GM18505 (cell line): Measurements from ENCODE around the gene C1RL.
"Not testable (repeated sequence)": the region's sequence is repeated elsewhere in the genome, so short reads cannot be mapped to it uniquely, and the experiment has no call there.

ENCODE experiments used
- ATAC-seq: cut with Tn5 transposase; IDR thresholded peaks from one replicate; pipeline ENCODE4 v1.9.1; 2021; ENCODE audit not compliant: unreplicated experiment
- POLR2A ChIP-seq: IDR thresholded peaks from 4 replicates; pipeline ENCODE4 v1.6.1; 2011; ENCODE audit warnings: borderline replicate concordance; ENCODE audit not compliant: insufficient read depth, insufficient read length; ENCODE audit errors: extremely low read depth

C1RL gene

GRCh38 chr12:7067096-7067495, 41.9 kb downstream of the C1RL start:
- no peak for ATAC-seq
- TF ChIP-seq POLR2A: no peak

DNA sequence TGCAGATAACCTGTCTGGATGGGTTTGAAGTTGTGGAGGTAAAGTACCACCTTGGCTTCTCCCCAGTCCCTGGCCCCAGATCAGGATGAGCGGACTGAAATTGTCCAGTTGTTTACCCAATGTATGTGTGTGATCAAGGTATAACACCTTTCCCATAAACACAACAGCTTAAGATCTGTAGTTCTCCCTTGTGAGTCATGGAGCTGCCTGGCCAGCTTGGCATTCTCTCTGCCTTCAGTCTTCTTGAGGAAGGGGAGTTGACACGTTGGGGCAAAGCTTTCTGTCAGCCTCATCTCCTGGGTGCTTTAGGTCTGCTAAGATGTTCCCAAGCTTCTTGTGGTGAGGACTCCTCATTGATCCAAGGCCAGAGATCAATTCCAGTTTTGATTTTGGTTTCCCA, 42.4 kb downstream of the C1RL start:
- ATAC-seq: no peak
- no peak for TF ChIP-seq POLR2A

- no peak for TF ChIP-seq POLR2A
- ATAC-seq: no peak
These were observed 43.9 kb downstream of the C1RL start for GRCh38 chr12:7065073-7065623.

- ATAC-seq: no peak
These were observed 44.5 kb downstream of the C1RL start for GRCh38 chr12:7064516-7064915.

DNA sequence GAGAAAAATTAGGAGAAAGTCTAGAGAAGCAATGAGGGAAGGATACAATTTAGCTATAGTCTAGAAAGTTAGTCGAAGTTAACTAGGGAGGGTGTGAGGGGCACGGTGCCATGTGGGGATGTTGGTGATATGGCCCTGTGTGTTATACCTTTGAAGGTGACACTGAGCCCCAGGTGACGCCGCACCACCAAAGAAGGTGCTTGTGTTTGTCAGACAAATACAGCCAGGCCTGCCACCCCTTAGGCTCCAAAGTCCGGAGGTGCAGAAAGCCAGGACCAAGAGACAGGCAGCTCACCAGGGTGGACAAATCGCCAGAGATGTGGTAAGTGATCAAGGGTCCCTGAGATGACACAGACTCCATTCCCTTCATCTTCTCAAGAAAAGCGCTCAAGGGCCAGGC, 47.4 kb downstream of the C1RL start:
- no peak for ATAC-seq
- TF ChIP-seq POLR2A: no peak

More at GRCh38 chr12:7064516-7064915, 44.5 kb downstream of the C1RL start:
- TF ChIP-seq POLR2A: no peak

GRCh38 chr12:7061138-7061537, 47.9 kb downstream of the C1RL start:
- no peak for ATAC-seq
- TF ChIP-seq POLR2A: no peak

DNA sequence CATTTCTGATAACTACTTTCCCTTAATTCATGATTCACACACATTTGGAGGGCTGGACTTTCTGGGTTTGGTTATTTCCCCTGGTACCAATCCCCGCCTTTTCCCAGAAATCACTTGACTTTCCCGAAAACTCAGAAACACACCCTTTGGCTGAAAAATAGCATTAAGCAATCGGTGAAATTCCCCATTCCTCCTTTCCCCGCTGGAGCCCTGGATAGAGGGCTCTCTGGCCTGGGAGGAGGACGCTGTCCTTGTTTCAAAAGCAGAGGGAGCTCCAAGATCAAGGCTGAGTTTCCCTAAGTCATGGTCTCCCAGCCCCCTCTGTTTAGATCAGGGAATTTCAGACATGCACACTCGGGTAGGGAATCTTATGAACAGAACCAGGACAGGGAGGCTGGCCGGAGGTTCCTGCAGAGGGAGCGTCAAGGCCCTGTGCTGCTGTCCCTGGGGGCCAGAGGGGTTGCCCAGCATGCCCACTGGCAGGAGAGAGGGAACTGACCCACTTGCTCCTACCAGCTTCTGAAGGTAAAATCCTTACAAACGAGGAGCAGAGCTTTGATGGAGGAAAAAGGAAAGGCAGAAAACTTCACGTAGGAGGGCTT, 48.6 kb downstream of the C1RL start, which contains the start of gene C1S:
Gene C1S, plus strand, starts transcription at position 366 of the 602 bp plus-strand sequence. CDS start 1,195 bp downstream, outside the sequence.
- ATAC-seq: no peak
- TF ChIP-seq POLR2A: no peak

GRCh38 chr12:7059780-7060179, 49.2 kb downstream of the C1RL start:
- ATAC-seq: no peak
- TF ChIP-seq POLR2A: no peak

GRCh38 chr12:7058850-7059395, 50.1 kb downstream of the C1RL start:
- TF ChIP-seq POLR2A: no peak
- ATAC-seq: no peak

- no peak for TF ChIP-seq POLR2A
- no peak for ATAC-seq
These were observed 50.7 kb downstream of the C1RL start for GRCh38 chr12:7058163-7058845.

- ATAC-seq: not testable (repeated sequence)
These were observed 53.3 kb downstream of the C1RL start for GRCh38 chr12:7055736-7056135.

GRCh38 chr12:7054925-7055324, 54.1 kb downstream of the C1RL start:
- no peak for TF ChIP-seq POLR2A
- ATAC-seq: no peak

DNA sequence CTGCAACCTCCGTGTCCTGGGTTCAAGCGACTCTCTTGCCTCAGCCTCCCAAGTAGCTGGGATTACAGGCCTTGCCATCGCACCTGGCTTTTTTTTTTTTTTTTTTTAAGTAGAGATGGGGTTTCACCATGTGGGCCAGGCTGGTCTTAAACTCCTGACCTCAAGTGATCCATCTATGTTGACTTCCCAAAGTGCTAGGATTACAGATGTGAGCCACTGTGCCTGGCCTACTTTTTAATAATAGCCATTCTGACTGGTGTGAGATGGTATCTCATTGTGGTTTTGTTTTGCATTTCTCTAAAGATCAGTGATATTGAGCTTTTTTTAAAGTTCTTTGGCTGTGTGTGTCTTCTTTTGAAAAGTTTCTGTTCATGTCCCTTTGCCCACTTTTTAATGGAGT, 59.0 kb downstream of the C1RL start:
- not testable (repeated sequence) for ATAC-seq

DNA sequence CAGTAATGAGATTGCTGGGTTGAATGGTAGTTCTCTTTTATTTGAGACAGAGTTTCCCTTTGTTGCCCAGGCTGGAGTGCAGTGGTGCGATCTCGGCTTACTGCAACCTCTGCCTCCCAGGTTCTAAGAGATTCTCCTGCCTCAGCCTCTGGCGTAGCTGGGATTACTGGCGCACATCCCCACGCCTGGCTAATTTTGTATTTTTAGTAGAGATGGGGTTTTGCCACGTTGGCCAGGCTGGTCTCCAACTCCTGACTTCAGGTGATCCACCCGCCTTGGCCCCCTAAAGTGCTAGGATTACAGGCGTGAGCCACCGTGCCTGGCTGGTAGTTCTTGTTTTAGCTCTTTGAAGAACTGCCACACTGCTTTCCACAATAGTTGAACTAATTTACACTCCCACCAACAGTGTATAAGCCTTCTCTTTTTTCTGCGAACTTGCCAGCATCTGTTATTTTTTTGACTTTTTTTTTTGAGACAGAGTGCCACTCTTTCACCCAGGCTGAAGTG, 59.5 kb downstream of the C1RL start:
- not testable (repeated sequence) for ATAC-seq
